GM12875 (cell line): ENCODE measurements around the gene GTF3C5.
"Not testable (repeated sequence)": the region's sequence is repeated elsewhere in the genome, so short reads cannot be mapped to it uniquely, and the experiment has no call there.

ENCODE experiments used
- H3K4me3 ChIP-seq: one replicate; pipeline ENCODE4 v1.5.1; 2011; ENCODE audit warnings: low read depth, low read length, control low read depth
- TF ChIP-seq, protein P1 (sequence below): IDR thresholded peaks from 2 replicates; pipeline ENCODE4 v1.5.1; 2011; ENCODE audit warnings: low read depth, mild to moderate bottlenecking, control low read depth, inconsistent platforms, low read length, moderate library complexity, borderline replicate concordance; ENCODE audit not compliant: insufficient read depth

Gene GTF3C5

DNA sequence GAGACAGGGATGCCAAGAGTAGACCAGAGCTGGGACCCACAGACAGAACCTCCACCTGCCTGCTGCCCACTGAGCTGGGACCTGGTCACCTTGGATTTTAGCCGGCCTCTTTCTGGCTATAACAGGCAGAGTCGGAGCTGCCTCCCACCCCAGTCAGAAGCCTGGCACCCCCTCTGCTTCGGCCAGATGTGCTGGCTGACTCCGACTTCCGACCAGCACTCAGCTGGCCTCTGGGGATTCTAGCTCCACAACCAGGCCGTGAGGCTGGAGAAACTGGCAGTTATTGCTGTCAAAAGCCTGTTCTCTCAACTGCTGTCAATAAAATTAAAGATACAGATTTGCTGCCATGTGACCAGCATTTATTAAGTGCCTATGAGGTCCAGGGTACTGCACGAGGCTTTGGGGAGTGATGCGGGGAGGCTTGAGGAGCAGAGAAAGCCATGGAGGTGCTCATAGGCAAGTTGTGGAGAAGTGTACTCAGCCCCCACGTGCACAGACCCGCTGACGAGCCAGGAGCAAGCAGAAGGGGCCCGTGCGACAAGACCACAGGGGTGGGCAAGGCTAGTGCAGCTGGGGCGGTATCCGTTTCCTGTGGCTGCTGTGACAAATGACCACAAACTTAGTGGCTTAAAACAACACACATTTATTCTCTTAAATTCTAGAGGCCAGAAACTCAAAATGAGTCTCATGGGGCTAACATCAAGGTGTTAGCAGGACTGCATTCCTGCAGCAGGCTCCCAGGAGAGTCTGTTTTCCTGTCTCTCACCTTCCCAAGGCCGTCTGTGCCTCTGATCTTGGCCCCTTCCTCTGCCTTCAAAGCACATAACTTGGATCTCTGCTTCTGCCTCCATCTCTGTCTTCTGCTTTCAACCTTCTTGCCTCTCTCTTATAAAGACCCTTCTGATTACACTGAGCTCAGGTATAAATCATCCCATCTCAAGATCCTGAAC, 39.2 kb upstream of the GTF3C5 start:
- H3K4me3 ChIP-seq: no peak overlapping the region
- TF ChIP-seq, protein P1, sequence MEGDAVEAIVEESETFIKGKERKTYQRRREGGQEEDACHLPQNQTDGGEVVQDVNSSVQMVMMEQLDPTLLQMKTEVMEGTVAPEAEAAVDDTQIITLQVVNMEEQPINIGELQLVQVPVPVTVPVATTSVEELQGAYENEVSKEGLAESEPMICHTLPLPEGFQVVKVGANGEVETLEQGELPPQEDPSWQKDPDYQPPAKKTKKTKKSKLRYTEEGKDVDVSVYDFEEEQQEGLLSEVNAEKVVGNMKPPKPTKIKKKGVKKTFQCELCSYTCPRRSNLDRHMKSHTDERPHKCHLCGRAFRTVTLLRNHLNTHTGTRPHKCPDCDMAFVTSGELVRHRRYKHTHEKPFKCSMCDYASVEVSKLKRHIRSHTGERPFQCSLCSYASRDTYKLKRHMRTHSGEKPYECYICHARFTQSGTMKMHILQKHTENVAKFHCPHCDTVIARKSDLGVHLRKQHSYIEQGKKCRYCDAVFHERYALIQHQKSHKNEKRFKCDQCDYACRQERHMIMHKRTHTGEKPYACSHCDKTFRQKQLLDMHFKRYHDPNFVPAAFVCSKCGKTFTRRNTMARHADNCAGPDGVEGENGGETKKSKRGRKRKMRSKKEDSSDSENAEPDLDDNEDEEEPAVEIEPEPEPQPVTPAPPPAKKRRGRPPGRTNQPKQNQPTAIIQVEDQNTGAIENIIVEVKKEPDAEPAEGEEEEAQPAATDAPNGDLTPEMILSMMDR: no peak

DNA sequence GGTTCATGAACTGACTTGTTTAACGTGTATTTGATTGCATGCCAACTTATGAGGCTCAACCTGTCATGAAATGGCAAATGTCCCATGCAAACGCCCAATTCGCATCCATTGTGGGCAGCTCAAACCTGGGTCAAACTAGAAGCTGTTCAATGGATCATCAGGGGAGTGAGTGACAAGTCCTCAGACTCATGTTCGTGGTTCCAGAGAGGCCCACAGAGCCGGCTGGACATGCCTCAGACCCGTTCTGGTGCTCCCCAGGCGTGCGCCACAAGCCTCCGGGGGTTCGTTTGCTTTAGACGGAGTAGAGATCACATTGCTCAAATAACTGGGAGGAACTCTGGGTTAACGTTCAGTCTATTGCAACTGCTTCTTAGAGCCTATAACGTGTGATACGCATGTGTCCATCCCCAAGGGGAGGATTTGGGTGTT, 37.3 kb upstream of the GTF3C5 start:
- TF ChIP-seq, protein P1: no peak
- H3K4me3 ChIP-seq: no peak overlapping the region

DNA sequence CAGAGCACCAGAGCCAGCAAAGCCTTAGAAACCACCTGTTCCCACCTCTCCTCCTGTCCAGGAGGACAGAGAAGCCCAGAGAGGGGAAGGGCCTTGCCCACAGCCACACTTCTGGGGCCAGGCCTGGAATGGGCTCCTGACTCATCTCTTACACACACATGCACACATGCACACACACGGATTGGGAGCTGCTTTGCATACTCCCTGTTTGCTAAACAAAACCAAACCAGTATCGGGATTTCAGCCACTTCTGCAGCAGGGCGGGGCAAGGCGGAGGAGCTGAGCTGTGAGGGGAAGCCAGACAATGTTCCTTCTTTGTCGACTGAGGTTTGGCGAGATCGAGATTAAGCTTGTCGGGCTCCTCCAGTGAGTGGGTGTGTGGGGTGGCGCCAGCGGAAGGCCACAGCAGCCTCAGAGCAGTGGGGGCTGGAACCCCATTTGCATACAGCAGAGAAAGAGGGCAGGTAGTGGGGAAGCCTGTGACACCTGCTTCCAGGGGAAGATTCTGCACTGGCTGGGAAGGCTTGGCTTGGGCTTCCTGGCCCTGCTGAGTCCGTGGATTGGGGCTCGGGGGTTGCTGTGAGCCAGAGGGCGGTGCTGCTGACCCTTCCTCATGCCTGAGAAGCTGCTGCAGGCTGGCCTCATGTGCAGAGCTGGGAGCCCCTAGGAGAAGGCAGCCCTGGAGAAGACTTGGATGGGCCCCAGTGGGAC, 36.2 kb upstream of the GTF3C5 start:
- TF ChIP-seq, protein P1: no peak
- no peak overlapping the region for H3K4me3 ChIP-seq

DNA sequence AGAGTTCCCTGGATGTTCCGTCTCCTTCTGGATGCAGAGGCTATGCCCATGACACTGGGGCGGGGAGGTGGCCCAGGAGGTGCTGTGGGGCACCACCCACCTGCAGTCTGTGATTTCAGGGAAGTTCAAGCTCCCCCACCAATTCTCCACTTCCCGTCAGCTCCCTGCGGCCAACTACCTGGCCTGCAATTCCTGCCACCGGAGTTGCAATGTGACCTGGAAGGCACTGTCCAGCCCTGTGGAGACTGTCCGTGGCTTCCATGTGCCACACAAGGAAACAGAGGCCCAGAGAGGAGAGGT, 35.7 kb upstream of the GTF3C5 start:
- TF ChIP-seq, protein P1: no peak
- H3K4me3 ChIP-seq: no peak overlapping the region

DNA sequence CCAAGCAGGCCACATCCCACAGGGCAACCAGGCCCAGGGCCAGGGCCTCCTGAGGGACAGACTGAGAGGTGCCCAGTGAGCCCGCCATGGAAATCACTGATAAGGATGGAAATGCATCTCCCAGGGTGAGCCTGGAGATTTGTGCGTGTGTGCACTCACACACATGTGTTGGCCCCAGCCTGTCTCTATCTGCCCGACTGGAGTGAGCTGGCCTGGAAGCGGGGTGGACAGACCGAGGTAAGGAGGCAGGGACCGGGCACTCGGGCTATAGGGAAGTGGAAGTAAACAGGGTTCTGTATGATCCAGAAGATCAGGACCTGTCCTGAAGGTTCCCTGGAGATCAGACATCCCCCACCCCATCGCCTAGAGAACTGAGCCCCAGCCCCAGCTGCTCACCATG, 34.9 kb upstream of the GTF3C5 start:
- TF ChIP-seq, protein P1: no peak
- H3K4me3 ChIP-seq: no peak overlapping the region

DNA sequence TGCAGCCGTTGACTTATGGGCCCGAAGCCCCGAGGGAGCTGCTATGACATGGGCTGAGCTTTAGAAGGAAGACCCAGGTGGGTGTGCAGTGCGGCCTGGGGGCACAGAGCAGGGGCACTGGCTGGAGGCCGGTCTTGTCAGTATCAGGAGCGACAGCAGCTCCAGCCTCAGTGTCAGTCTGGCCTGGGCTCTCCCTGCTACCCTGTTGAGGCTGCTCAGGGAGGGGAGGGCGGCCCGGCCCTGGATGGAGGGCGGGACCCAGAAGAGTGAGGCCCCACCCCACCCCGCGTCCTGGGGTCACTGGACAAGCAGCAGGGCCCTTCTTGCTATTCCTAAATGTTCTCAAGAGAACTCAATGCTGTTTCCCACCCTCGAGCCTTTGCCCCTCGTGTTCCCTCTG, 34.3 kb upstream of the GTF3C5 start:
- TF ChIP-seq, protein P1: no peak

DNA sequence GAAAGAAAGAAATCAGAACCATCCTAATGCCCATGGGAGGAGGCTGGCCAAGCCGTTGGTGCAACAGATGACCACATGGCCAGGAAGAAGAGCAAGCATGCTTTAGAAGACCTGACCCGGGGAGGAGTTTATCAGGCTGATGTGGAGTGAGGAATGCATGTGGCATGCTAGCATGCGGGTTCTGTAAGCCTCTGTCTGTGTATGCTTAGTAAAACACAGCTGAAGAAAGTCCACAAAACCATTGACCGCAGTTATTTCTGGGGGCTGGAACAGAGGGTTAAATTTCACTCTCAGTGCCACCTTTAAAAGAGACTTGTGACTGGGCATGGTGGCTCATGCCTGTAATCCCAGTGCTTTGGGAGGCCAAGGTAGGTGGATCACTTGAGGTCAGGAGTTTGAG, 33.2 kb upstream of the GTF3C5 start:
- TF ChIP-seq, protein P1: no peak
- no peak overlapping the region for H3K4me3 ChIP-seq

More for the DNA sequence above, 34.3 kb upstream of the GTF3C5 start:
- H3K4me3 ChIP-seq: no peak overlapping the region

DNA sequence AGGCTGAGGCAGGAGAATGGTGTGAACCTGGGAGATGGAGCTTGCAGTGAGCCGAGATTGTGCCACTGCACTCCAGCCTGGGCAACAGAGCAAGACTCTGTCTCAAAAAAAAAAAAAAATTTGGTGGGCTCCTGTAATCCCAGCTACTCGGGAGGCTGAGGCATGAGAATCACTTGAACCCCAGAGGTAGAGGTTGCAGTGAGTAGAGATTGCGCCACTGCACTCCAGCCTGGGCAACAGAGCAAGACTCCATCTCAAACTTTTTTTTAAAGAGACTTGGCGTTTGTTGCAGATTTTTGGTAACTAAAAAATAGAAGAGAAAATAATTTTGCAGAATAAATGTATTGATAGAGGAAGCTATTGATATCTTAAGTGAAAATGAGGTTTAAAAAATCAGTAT, 32.6 kb upstream of the GTF3C5 start:
- not testable (repeated sequence) for H3K4me3 ChIP-seq
